Effector CD4-positive, alpha-beta T cell (primary cell): Measurements from ENCODE around the gene CA5A.
"Not testable (repeated sequence)": the region's sequence is repeated elsewhere in the genome, so short reads cannot be mapped to it uniquely, and the experiment has no call there.

Experiments used
- DNase-seq: peaks from one replicate; pipeline ENCODE4 v3.0.0-alpha.2; 2020

Gene CA5A

GRCh38 chr16:87946596-87947347 is 10.4 kb upstream of the CA5A start:
- DNase-seq, result no peak

- DNase-seq, result no peak
These were observed 9.2 kb upstream of the CA5A start for GRCh38 chr16:87945351-87946042.

- DNase-seq, result no peak
These were observed 6.4 kb upstream of the CA5A start for GRCh38 chr16:87942680-87943079.

GRCh38 chr16:87939562-87940423 is 3.5 kb upstream of the CA5A start:
- DNase-seq, result no peak

GRCh38 chr16:87938412-87938949 is 2.2 kb upstream of the CA5A start:
- DNase-seq, result no peak

GRCh38 chr16:87937231-87937542 is 858 bp upstream of the CA5A start:
- not testable (repeated sequence) for DNase-seq

GRCh38 chr16:87936016-87936374 is 334 bp downstream of the CA5A start:
- not testable (repeated sequence) for DNase-seq

GRCh38 chr16:87934752-87935425 is 1.4 kb downstream of the CA5A start:
- not testable (repeated sequence) for DNase-seq

GRCh38 chr16:87933140-87933495 is 3.2 kb downstream of the CA5A start:
- DNase-seq, result no peak

GRCh38 chr16:87932475-87933139 is 3.7 kb downstream of the CA5A start:
- not testable (repeated sequence) for DNase-seq

- no peak for DNase-seq
These were observed 4.8 kb downstream of the CA5A start for GRCh38 chr16:87931504-87931903.

- DNase-seq, result no peak
These were observed 5.9 kb downstream of the CA5A start for GRCh38 chr16:87930456-87930855.

- DNase-seq, result no peak
These were observed 6.3 kb downstream of the CA5A start for GRCh38 chr16:87929986-87930385.

- no peak for DNase-seq
These were observed 9.2 kb downstream of the CA5A start for GRCh38 chr16:87927195-87927562.

GRCh38 chr16:87926246-87927194 is 9.8 kb downstream of the CA5A start:
- no peak for DNase-seq

GRCh38 chr16:87924811-87925670 is 11.3 kb downstream of the CA5A start:
- DNase-seq, result no peak

GRCh38 chr16:87924041-87924810 is 12.1 kb downstream of the CA5A start:
- DNase-seq, result no peak

- no peak for DNase-seq
These were observed 14.0 kb downstream of the CA5A start for GRCh38 chr16:87922250-87922871.

GRCh38 chr16:87921236-87921773 is 15.0 kb downstream of the CA5A start:
- DNase-seq, result no peak
